HFFc6 (cell line): ENCODE results near the gene CFAP299. TPM values are rescaled to one million over a fixed set of nuclear protein-coding genes. Genes with fewer than 3 reads are reported as not detected.
"Not testable (repeated sequence)": the region's sequence is repeated elsewhere in the genome, so short reads cannot be mapped to it uniquely, and the experiment has no call there.

ENCODE experiments used
- DNase-seq: peaks from one replicate; pipeline ENCODE4 v3.0.0-alpha.2; 2018
- H3K27ac Mint-ChIP-seq: 2 replicates; pipeline ENCODE4 v1.8.0; 2020; ENCODE audit warnings: mild to moderate bottlenecking, mixed read lengths
- H3K27me3 Mint-ChIP-seq: 2 replicates; pipeline ENCODE4 v1.8.0; 2021; ENCODE audit warnings: mild to moderate bottlenecking, moderate library complexity, mixed read lengths; ENCODE audit not compliant: insufficient read depth
- H3K36me3 Mint-ChIP-seq: 2 replicates; pipeline ENCODE4 v1.8.0; 2021; ENCODE audit warnings: low read depth, mixed read lengths
- H3K4me1 Mint-ChIP-seq: 2 replicates; pipeline ENCODE4 v1.8.0; 2020; ENCODE audit warnings: low read depth, mixed read lengths
- H3K4me3 Mint-ChIP-seq: 2 replicates; pipeline ENCODE4 v1.8.0; 2020; ENCODE audit warnings: mild to moderate bottlenecking, moderate library complexity, mixed read lengths
- H3K9me3 Mint-ChIP-seq: 2 replicates; pipeline ENCODE4 v1.8.0; 2020; ENCODE audit warnings: mild to moderate bottlenecking, mixed read lengths
- CTCF ChIP-seq: fragments of 200-600 bp; sonication (generic); IDR thresholded peaks from 2 replicates; pipeline ENCODE4 v1.5.0; 2021; ENCODE audit warnings: antibody characterized with exemption, mild to moderate bottlenecking
- total RNA-seq, 6 experiments: library from RNA; stranded (reverse); fragmentation: NEBNext Ultra II Directional; extraction: Animal tissue kit (Norgen Biotek cat#: 25700); gene quantifications; 2 replicates in 1 of 6; 3 replicates in 5 of 6; pipeline ENCODE4 v1.2.3, GENCODE V29; 2021

Gene CFAP299
- total RNA-seq, 6 experiments from 2014 or later = 4.8 to 9.0 (median 8.7) TPM

GRCh38 chr4:80730158-80730557 lies 394.6 kb downstream of the CFAP299 start:
- H3K4me3 Mint-ChIP-seq = no peak overlapping the region
- no peak overlapping the region for H3K27ac Mint-ChIP-seq
- H3K4me1 Mint-ChIP-seq = peaks cover 16% of the 10 kb centered on the region
- no peaks in the 10 kb centered on the region for H3K9me3 Mint-ChIP-seq
- H3K27me3 Mint-ChIP-seq = peaks cover 2% of the 10 kb centered on the region; the same call in 1 of the 2 replicates
- TF ChIP-seq CTCF = no peak
- no peaks in the 10 kb centered on the region for H3K36me3 Mint-ChIP-seq
- DNase-seq = no peak

- no peaks in the 10 kb centered on the region for H3K36me3 Mint-ChIP-seq
- no peak for DNase-seq
- H3K27ac Mint-ChIP-seq = no peak overlapping the region
- no peaks in the 10 kb centered on the region for H3K9me3 Mint-ChIP-seq
- peaks cover 2% of the 10 kb centered on the region; the same call in 1 of the 2 replicates for H3K27me3 Mint-ChIP-seq
- no peak overlapping the region for H3K4me3 Mint-ChIP-seq
- TF ChIP-seq CTCF = no peak
- peaks cover 16% of the 10 kb centered on the region for H3K4me1 Mint-ChIP-seq
Observed at GRCh38 chr4:80731436-80731835, 395.9 kb downstream of the CFAP299 start.

GRCh38 chr4:80732010-80732409 lies 396.5 kb downstream of the CFAP299 start:
- no peak overlapping the region for H3K4me3 Mint-ChIP-seq
- H3K27me3 Mint-ChIP-seq = peaks cover 2% of the 10 kb centered on the region; the same call in 1 of the 2 replicates
- H3K27ac Mint-ChIP-seq = no peak overlapping the region
- DNase-seq = peak; percentile 56
- no peaks in the 10 kb centered on the region for H3K36me3 Mint-ChIP-seq
- TF ChIP-seq CTCF = no peak
- no peaks in the 10 kb centered on the region for H3K9me3 Mint-ChIP-seq
- peaks cover 16% of the 10 kb centered on the region for H3K4me1 Mint-ChIP-seq

- no peak for TF ChIP-seq CTCF
- DNase-seq = no peak
- Mint-ChIP-seq H3K27ac (no peak overlapping the region), H3K4me3 (no peak overlapping the region), H3K27me3 (peaks cover 3% of the 10 kb centered on the region; the same call in 1 of the 2 replicates), H3K9me3 (no peaks in the 10 kb centered on the region), H3K36me3 (peaks cover 10% of the 10 kb centered on the region; the same call in 1 of the 2 replicates), H3K4me1 (no peaks in the 10 kb centered on the region)
Observed at GRCh38 chr4:80740375-80740774, 404.8 kb downstream of the CFAP299 start.

GRCh38 chr4:80749558-80749957 lies 414.0 kb downstream of the CFAP299 start:
- not testable (repeated sequence) for H3K27me3 Mint-ChIP-seq, H3K9me3 Mint-ChIP-seq, DNase-seq, H3K4me3 Mint-ChIP-seq, H3K36me3 Mint-ChIP-seq, H3K27ac Mint-ChIP-seq
- peaks cover 14% of the 10 kb centered on the region for H3K4me1 Mint-ChIP-seq

GRCh38 chr4:80751200-80751599 lies 415.7 kb downstream of the CFAP299 start:
- H3K9me3 Mint-ChIP-seq = no peaks in the 10 kb centered on the region
- no peak overlapping the region for H3K27ac Mint-ChIP-seq
- H3K4me1 Mint-ChIP-seq = peaks cover 26% of the 10 kb centered on the region
- no peak for DNase-seq
- H3K36me3 Mint-ChIP-seq = no peaks in the 10 kb centered on the region
- peaks cover 3% of the 10 kb centered on the region; the same call in 1 of the 2 replicates for H3K27me3 Mint-ChIP-seq
- TF ChIP-seq CTCF = no peak
- no peak overlapping the region for H3K4me3 Mint-ChIP-seq
